Left kidney (tissue), 2 donors: ENCODE results near the gene CRYBA2. TPM values are rescaled to one million over a fixed set of nuclear protein-coding genes. Genes with fewer than 3 reads are reported as not detected.

ENCODE experiments used
- DNase-seq: peaks from one replicate; pipeline ENCODE4 v3.0.0-alpha.2; 2013
- polyA plus RNA-seq: library from polyadenylated mRNA; unstranded; fragments of 120-200 nt; gene quantifications from one replicate; pipeline ENCODE4 v1.2.1, GENCODE V29; 2013; ENCODE audit not compliant: insufficient read length

CRYBA2 gene
- polyA plus RNA-seq, 1 donor = not detected

GRCh38 chr2:218982586-218983262 is 10.5 kb downstream of the CRYBA2 start:
- DNase-seq = no peak

- DNase-seq = no peak
Observed at GRCh38 chr2:218981881-218982585, 11.2 kb downstream of the CRYBA2 start.

GRCh38 chr2:218981390-218981880 is 11.8 kb downstream of the CRYBA2 start:
- DNase-seq = no peak

- no peak for DNase-seq
Observed at GRCh38 chr2:218980735-218981389, 12.4 kb downstream of the CRYBA2 start.

GRCh38 chr2:218979846-218980734 is 13.1 kb downstream of the CRYBA2 start:
- DNase-seq = peak; percentile 77

- DNase-seq = no peak
Observed at GRCh38 chr2:218975060-218975777, 18.0 kb downstream of the CRYBA2 start.

- no peak for DNase-seq
Observed at GRCh38 chr2:218970894-218971293, 22.3 kb downstream of the CRYBA2 start.

GRCh38 chr2:218964041-218964771 is 29.0 kb downstream of the CRYBA2 start:
- no peak for DNase-seq

- DNase-seq = no peak
Observed at GRCh38 chr2:218963601-218964000, 29.6 kb downstream of the CRYBA2 start.

- peak; percentile 83 for DNase-seq
Observed at GRCh38 chr2:218962859-218963492, 30.2 kb downstream of the CRYBA2 start.

- no peak for DNase-seq
Observed at GRCh38 chr2:218961651-218962570, 31.3 kb downstream of the CRYBA2 start.

GRCh38 chr2:218961229-218961628 is 32.0 kb downstream of the CRYBA2 start:
- no peak for DNase-seq

GRCh38 chr2:218960309-218961165 is 32.7 kb downstream of the CRYBA2 start:
- no peak for DNase-seq

GRCh38 chr2:218959761-218960308 is 33.4 kb downstream of the CRYBA2 start:
- DNase-seq = no peak

GRCh38 chr2:218959141-218959731 is 34.0 kb downstream of the CRYBA2 start, which contains the start of gene CDK5R2:
Gene CDK5R2, plus strand, starts transcription at chr2:218959666. Its CDS starts 155 bp downstream, at chr2:218959821.
- DNase-seq = peak; percentile 89

- no peak for DNase-seq
Observed at GRCh38 chr2:218958276-218958675, 34.9 kb downstream of the CRYBA2 start.

- DNase-seq = no peak
Observed at GRCh38 chr2:218957671-218958070, 35.6 kb downstream of the CRYBA2 start.
